Loucy (cell line): ENCODE data around the gene IL2RG.

Experiments
- H2AFZ ChIP-seq: fragments of 200-600 bp; sonication (generic); 2 replicates; pipeline ENCODE4 v1.6.0; 2016; ENCODE audit warnings: antibody characterized with exemption, mild to moderate bottlenecking, low read length, moderate library complexity
- H3F3A ChIP-seq: fragments of 200-600 bp; 2 replicates; pipeline ENCODE4 v1.6.0; 2016; ENCODE audit warnings: antibody characterized with exemption, low read depth, mild to moderate bottlenecking
- H3K27me3 ChIP-seq: fragments of 200-600 bp; sonication (generic); 2 replicates; pipeline ENCODE4 v1.6.1; 2014; ENCODE audit warnings: low read length, mild to moderate bottlenecking; ENCODE audit not compliant: insufficient read depth, poor library complexity, severe bottlenecking
- H3K36me3 ChIP-seq: fragments of 200-600 bp; sonication (generic); 2 replicates; pipeline ENCODE4 v1.6.1; 2016; ENCODE audit warnings: low read length; ENCODE audit not compliant: insufficient read depth
- H3K4me1 ChIP-seq: fragments of 200-600 bp; sonication (generic); 2 replicates; pipeline ENCODE4 v1.5.1; 2014; ENCODE audit warnings: low read length, mild to moderate bottlenecking; ENCODE audit not compliant: insufficient read depth, poor library complexity, severe bottlenecking
- H3K4me2 ChIP-seq: fragments of 200-600 bp; sonication (generic); 2 replicates; pipeline ENCODE4 v1.6.0; 2014; ENCODE audit warnings: antibody characterized with exemption, low read length, low read depth, mild to moderate bottlenecking; ENCODE audit not compliant: poor library complexity, severe bottlenecking
- H3K4me3 ChIP-seq: fragments of 200-600 bp; sonication (generic); 2 replicates; pipeline ENCODE4 v1.5.1; 2014; ENCODE audit warnings: low read length, mild to moderate bottlenecking, mixed read lengths; ENCODE audit not compliant: poor library complexity, severe bottlenecking
- H3K79me2 ChIP-seq: fragments of 200-600 bp; sonication (generic); 2 replicates; pipeline ENCODE4 v1.6.1; 2014; ENCODE audit warnings: low read length; ENCODE audit not compliant: insufficient read depth
- H3K9ac ChIP-seq: fragments of 200-600 bp; sonication (generic); 2 replicates; pipeline ENCODE4 v1.6.0; 2014; ENCODE audit warnings: mild to moderate bottlenecking, low read depth, low read length, moderate library complexity; ENCODE audit not compliant: poor library complexity, severe bottlenecking
- H3K9me2 ChIP-seq: fragments of 200-600 bp; sonication (generic); replicated peaks from 2 replicates; pipeline ENCODE4 v1.6.1; 2016; ENCODE audit warnings: low read depth, low read length, mixed read lengths
- H3K9me3 ChIP-seq: fragments of 200-600 bp; sonication (generic); 2 replicates; pipeline ENCODE4 v1.6.1; 2014; ENCODE audit warnings: mild to moderate bottlenecking, antibody characterized with exemption, low read length, low read depth; ENCODE audit not compliant: insufficient read depth
- H4K20me1 ChIP-seq: fragments of 200-600 bp; sonication (generic); 2 replicates; pipeline ENCODE4 v1.6.0; 2014; ENCODE audit warnings: antibody characterized with exemption, low read length, mild to moderate bottlenecking; ENCODE audit not compliant: insufficient read depth, poor library complexity, severe bottlenecking
- CTCF ChIP-seq: fragments of 200-600 bp; sonication (generic); conservative IDR thresholded peaks from 2 replicates; pipeline ENCODE4 v1.5.1; 2014; ENCODE audit warnings: mild to moderate bottlenecking, antibody characterized with exemption, low read length
- EZH2phosphoT487 ChIP-seq: fragments of 200-600 bp; IDR thresholded peaks from 2 replicates; pipeline ENCODE4 v1.6.1; 2018; ENCODE audit warnings: antibody characterized with exemption, mild to moderate bottlenecking, moderate library complexity, borderline replicate concordance

The IL2RG gene

GRCh38 chrX:71118032-71118984 lies 6.9 kb upstream of the IL2RG start, which contains the start of gene MED12:
MED12 (plus strand) TSS chrX:71118596; CDS start chrX:71118755, 159 bp downstream.
- Histone ChIP-seq H3K9me2 (no peaks in the 10 kb centered on the region), H3F3A (no peaks in the 10 kb centered on the region), H3K4me3 (peak within 1 kb of the TSS; percentile 87), H3K4me1 (peaks cover 16% of the 10 kb centered on the region), H2AFZ (peak within 1 kb of the TSS; percentile 88), H3K9ac (peak within 1 kb of the TSS; percentile 90), H3K79me2 (peaks cover 38% of the 10 kb centered on the region), H3K27me3 (no peaks in the 10 kb centered on the region), H3K9me3 (no peaks in the 10 kb centered on the region), H4K20me1 (peaks cover 8% of the 10 kb centered on the region), H3K36me3 (peaks cover 23% of the 10 kb centered on the region; the same call in 1 of the 2 replicates), H3K4me2 (peak within 1 kb of the TSS; percentile 97)
- TF ChIP-seq CTCF (no peak), EZH2phosphoT487 (no peak)

GRCh38 chrX:71117358-71117757 lies 6.0 kb upstream of the IL2RG start:
- Histone ChIP-seq H3K36me3 (peaks cover 15% of the 10 kb centered on the region; the same call in 1 of the 2 replicates), H2AFZ (no peak overlapping the region), H3K4me3 (peak overlapping the region; percentile 87), H3K4me2 (peak overlapping the region; percentile 82), H3K79me2 (peaks cover 38% of the 10 kb centered on the region), H3K9me2 (no peaks in the 10 kb centered on the region), H3K4me1 (peaks cover 23% of the 10 kb centered on the region), H3K9ac (peak overlapping the region; percentile 90), H3K9me3 (no peaks in the 10 kb centered on the region), H4K20me1 (peaks cover 8% of the 10 kb centered on the region), H3K27me3 (no peaks in the 10 kb centered on the region), H3F3A (peaks cover 2% of the 10 kb centered on the region; the same call in 1 of the 2 replicates)
- TF ChIP-seq CTCF (no peak), EZH2phosphoT487 (no peak)

GRCh38 chrX:71111921-71112431 lies 599 bp upstream of the IL2RG start:
- no peaks in the 10 kb centered on the region for H4K20me1 ChIP-seq
- TF ChIP-seq EZH2phosphoT487 (no peak), CTCF (no peak)
- H3K9me2 ChIP-seq, result no peaks in the 10 kb centered on the region
- H3K36me3 ChIP-seq, result no peaks in the 10 kb centered on the region
- H3K4me1 ChIP-seq, result peaks cover 31% of the 10 kb centered on the region
- H2AFZ ChIP-seq, result no peak overlapping the region
- peak overlapping the region; percentile 100 for H3K9ac ChIP-seq
- peaks cover 8% of the 10 kb centered on the region for H3F3A ChIP-seq
- H3K27me3 ChIP-seq, result no peaks in the 10 kb centered on the region
- H3K79me2 ChIP-seq, result peaks cover 48% of the 10 kb centered on the region
- no peaks in the 10 kb centered on the region for H3K9me3 ChIP-seq
- peak overlapping the region; percentile 96 for H3K4me3 ChIP-seq
- peak overlapping the region; percentile 100 for H3K4me2 ChIP-seq
